ENCODE measurements around the gene PBX4. TPM values are rescaled to one million over a fixed set of nuclear protein-coding genes. Genes with fewer than 3 reads are reported as not detected.

Gene PBX4
- total and polyA plus RNA-seq, 2 experiments from 2014 or later, result 0.32 to 0.63 TPM

- Histone ChIP-seq H3K27ac (no peak overlapping the region), H3K4me3 (no peak overlapping the region), H4K20me1 (ENCODE audit: insufficient read depth) (no peaks in the 10 kb centered on the region), H3K79me2 (ENCODE audit: insufficient read depth) (no peaks in the 10 kb centered on the region), H3K36me3 (ENCODE audit: low read depth) (no peaks in the 10 kb centered on the region), H3K9me3 (ENCODE audit: low read depth) (no peaks in the 10 kb centered on the region), H3K27me3 (replicated peaks; ENCODE audit: insufficient read depth) (no peaks in the 10 kb centered on the region), H2AFZ (no peak overlapping the region), H3K9ac (no peak overlapping the region), H3F3A (ENCODE audit: insufficient read depth) (peaks cover 7% of the 10 kb centered on the region), H3K9me2 (ENCODE audit: insufficient read depth) (no peaks in the 10 kb centered on the region), H3K4me1 (ENCODE audit: insufficient read depth) (peaks cover 13% of the 10 kb centered on the region), H3K4me2 (ENCODE audit: unreplicated experiment) (no peak overlapping the region)
- WGBS, 2 experiments (ENCODE audit: low coverage in 1 of 2, low lambda C conversion rate in 2 of 2, missing lambda C conversion rate in 2 of 2), result 59 to 66% methylated on average over 2 of the region's 2 CpGs
- in situ Hi-C loops (cut with MboI), result no loop called here
- TF ChIP-seq EZH2phosphoT487 (IDR thresholded peaks at IDR 0.05; ENCODE audit: insufficient read depth, low read depth), result no peak
- no peak for TF ChIP-seq EZH2 (IDR thresholded peaks at IDR 0.05; ENCODE audit: insufficient read depth, poor library complexity, severe bottlenecking)
- DNase-seq, result peak; percentile 68
Measured at GRCh38 chr19:19588546-19588945, 29.9 kb downstream of the PBX4 start.

GRCh38 chr19:19587771-19588170, 30.7 kb downstream of the PBX4 start:
- no peaks in the 10 kb centered on the region for H4K20me1 ChIP-seq (ENCODE audit: insufficient read depth)
- H3K4me2 ChIP-seq (ENCODE audit: unreplicated experiment), result no peak overlapping the region
- no peaks in the 10 kb centered on the region for H3K36me3 ChIP-seq (ENCODE audit: low read depth)
- no peaks in the 10 kb centered on the region for H3K9me3 ChIP-seq (ENCODE audit: low read depth)
- WGBS, 2 experiments (ENCODE audit: low coverage in 1 of 2, low lambda C conversion rate in 2 of 2, missing lambda C conversion rate in 2 of 2), result 96 to 97% methylated on average over 5 of the region's 5 CpGs
- no peaks in the 10 kb centered on the region for H3K9me2 ChIP-seq (ENCODE audit: insufficient read depth)
- H3K79me2 ChIP-seq (ENCODE audit: insufficient read depth), result no peaks in the 10 kb centered on the region
- in situ Hi-C loops (cut with MboI), result no loop called here
- H3K4me1 ChIP-seq (ENCODE audit: insufficient read depth), result peaks cover 13% of the 10 kb centered on the region
- no peak overlapping the region for H3K9ac ChIP-seq
- H3K27ac ChIP-seq, result no peak overlapping the region
- H3K27me3 ChIP-seq (replicated peaks; ENCODE audit: insufficient read depth), result no peaks in the 10 kb centered on the region
- peaks cover 7% of the 10 kb centered on the region for H3F3A ChIP-seq (ENCODE audit: insufficient read depth)
- no peak overlapping the region for H2AFZ ChIP-seq
- no peak for DNase-seq
- TF ChIP-seq EZH2phosphoT487 (IDR thresholded peaks at IDR 0.05; ENCODE audit: insufficient read depth, low read depth), result no peak
- TF ChIP-seq EZH2 (IDR thresholded peaks at IDR 0.05; ENCODE audit: insufficient read depth, poor library complexity, severe bottlenecking), result no peak
- no peak overlapping the region for H3K4me3 ChIP-seq

- Histone ChIP-seq H3K4me2 (ENCODE audit: unreplicated experiment) (no peak overlapping the region), H3K9me2 (ENCODE audit: insufficient read depth) (no peaks in the 10 kb centered on the region), H3K27me3 (replicated peaks; ENCODE audit: insufficient read depth) (no peaks in the 10 kb centered on the region), H3K4me1 (ENCODE audit: insufficient read depth) (no peaks in the 10 kb centered on the region), H3F3A (ENCODE audit: insufficient read depth) (no peaks in the 10 kb centered on the region), H3K27ac (no peak overlapping the region), H3K9me3 (ENCODE audit: low read depth) (no peaks in the 10 kb centered on the region), H4K20me1 (ENCODE audit: insufficient read depth) (no peaks in the 10 kb centered on the region), H3K9ac (no peak overlapping the region), H2AFZ (no peak overlapping the region), H3K79me2 (ENCODE audit: insufficient read depth) (no peaks in the 10 kb centered on the region), H3K4me3 (no peak overlapping the region), H3K36me3 (ENCODE audit: low read depth) (no peaks in the 10 kb centered on the region)
- in situ Hi-C loops (cut with MboI), result no loop called here
- 94 to 96% methylated on average over 6 of the region's 6 CpGs for WGBS, 2 experiments (ENCODE audit: low coverage in 1 of 2, low lambda C conversion rate in 2 of 2, missing lambda C conversion rate in 2 of 2)
- DNase-seq, result no peak
- TF ChIP-seq EZH2phosphoT487 (IDR thresholded peaks at IDR 0.05; ENCODE audit: insufficient read depth, low read depth), result no peak
Measured at GRCh38 chr19:19584356-19584755, 34.1 kb downstream of the PBX4 start.

GRCh38 chr19:19582471-19582870, 36.0 kb downstream of the PBX4 start:
- Histone ChIP-seq H3K9ac (no peak overlapping the region), H3K27me3 (replicated peaks; ENCODE audit: insufficient read depth) (no peaks in the 10 kb centered on the region), H4K20me1 (ENCODE audit: insufficient read depth) (no peaks in the 10 kb centered on the region), H3K79me2 (ENCODE audit: insufficient read depth) (no peaks in the 10 kb centered on the region), H3K4me2 (ENCODE audit: unreplicated experiment) (no peak overlapping the region), H3K9me2 (ENCODE audit: insufficient read depth) (no peaks in the 10 kb centered on the region), H3F3A (ENCODE audit: insufficient read depth) (no peaks in the 10 kb centered on the region), H3K36me3 (ENCODE audit: low read depth) (no peaks in the 10 kb centered on the region), H3K4me1 (ENCODE audit: insufficient read depth) (no peaks in the 10 kb centered on the region), H3K4me3 (no peak overlapping the region), H3K9me3 (ENCODE audit: low read depth) (no peaks in the 10 kb centered on the region), H2AFZ (no peak overlapping the region), H3K27ac (no peak overlapping the region)
- in situ Hi-C loops (cut with MboI), result no loop called here
- no peak for DNase-seq
- WGBS, 2 experiments (ENCODE audit: low coverage in 1 of 2, low lambda C conversion rate in 2 of 2, missing lambda C conversion rate in 2 of 2), result 86 to 89% methylated on average over 6 of the region's 6 CpGs
- TF ChIP-seq EZH2phosphoT487 (IDR thresholded peaks at IDR 0.05; ENCODE audit: insufficient read depth, low read depth) (no peak), EZH2 (IDR thresholded peaks at IDR 0.05; ENCODE audit: insufficient read depth, poor library complexity, severe bottlenecking) (no peak)

GRCh38 chr19:19581391-19581790, 37.1 kb downstream of the PBX4 start:
- in situ Hi-C loops (cut with MboI), result no loop called here
- H3K27ac ChIP-seq, result no peak overlapping the region
- no peaks in the 10 kb centered on the region for H3K4me1 ChIP-seq (ENCODE audit: insufficient read depth)
- no peaks in the 10 kb centered on the region for H4K20me1 ChIP-seq (ENCODE audit: insufficient read depth)
- H3F3A ChIP-seq (ENCODE audit: insufficient read depth), result no peaks in the 10 kb centered on the region
- TF ChIP-seq EZH2 (IDR thresholded peaks at IDR 0.05; ENCODE audit: insufficient read depth, poor library complexity, severe bottlenecking) (no peak), EZH2phosphoT487 (IDR thresholded peaks at IDR 0.05; ENCODE audit: insufficient read depth, low read depth) (no peak)
- no peaks in the 10 kb centered on the region for H3K9me2 ChIP-seq (ENCODE audit: insufficient read depth)
- DNase-seq, result no peak
- no peaks in the 10 kb centered on the region for H3K79me2 ChIP-seq (ENCODE audit: insufficient read depth)
- no peak overlapping the region for H2AFZ ChIP-seq
- no peaks in the 10 kb centered on the region for H3K9me3 ChIP-seq (ENCODE audit: low read depth)
- H3K4me3 ChIP-seq, result no peak overlapping the region
- H3K4me2 ChIP-seq (ENCODE audit: unreplicated experiment), result no peak overlapping the region
- H3K27me3 ChIP-seq (replicated peaks; ENCODE audit: insufficient read depth), result no peaks in the 10 kb centered on the region
- no peaks in the 10 kb centered on the region for H3K36me3 ChIP-seq (ENCODE audit: low read depth)
- WGBS, 2 experiments (ENCODE audit: low coverage in 1 of 2, low lambda C conversion rate in 2 of 2, missing lambda C conversion rate in 2 of 2), result 97% methylated on average over 13 of the region's 13 CpGs
- H3K9ac ChIP-seq, result no peak overlapping the region
